Smooth muscle cell (in vitro differentiated cells): ENCODE data around the gene MYL12B. TPM values are rescaled to one million over a fixed set of nuclear protein-coding genes. Genes with fewer than 3 reads are reported as not detected.
A peak's percentile ranks its signal among the peaks of the same experiment; 100 is the strongest.

Source experiments
- DNase-seq: peaks from one replicate; lab custom pipeline; 2025; ENCODE audit not compliant: unreplicated experiment; lab: John Stamatoyannopoulos, UW
- H2AFZ ChIP-seq: fragments of 200-600 bp; sonication (generic); 2 replicates; pipeline ENCODE4 v1.6.0; 2016; ENCODE audit warnings: antibody characterized with exemption, low read depth, mild to moderate bottlenecking
- H3F3A ChIP-seq: fragments of 200-600 bp; sonication (generic); 2 replicates; pipeline ENCODE4 v1.6.0; 2017; ENCODE audit warnings: antibody characterized with exemption, low read depth
- H3K27ac ChIP-seq: fragments of 200-600 bp; sonication (generic); 2 replicates; pipeline ENCODE4 v1.5.1; 2016; ENCODE audit warnings: low read depth, mild to moderate bottlenecking
- H3K27me3 ChIP-seq: fragments of 200-600 bp; sonication (generic); 2 replicates; pipeline ENCODE4 v1.6.1; 2016; ENCODE audit warnings: low read depth, mild to moderate bottlenecking
- H3K36me3 ChIP-seq: fragments of 200-600 bp; sonication (generic); 2 replicates; pipeline ENCODE4 v1.5.1; 2016; ENCODE audit warnings: low read depth
- H3K4me1 ChIP-seq: fragments of 200-600 bp; sonication (generic); 2 replicates; pipeline ENCODE4 v1.5.1; 2016; ENCODE audit warnings: low read depth
- H3K4me2 ChIP-seq: fragments of 200-600 bp; sonication (generic); 2 replicates; pipeline ENCODE4 v1.6.0; 2016; ENCODE audit warnings: mild to moderate bottlenecking
- H3K4me3 ChIP-seq: fragments of 200-600 bp; sonication (generic); 2 replicates; pipeline ENCODE4 v1.5.1; 2016; ENCODE audit warnings: mild to moderate bottlenecking
- H3K79me2 ChIP-seq: fragments of 200-600 bp; sonication (generic); 2 replicates; pipeline ENCODE4 v1.6.0; 2016; ENCODE audit warnings: low read depth, mild to moderate bottlenecking
- H3K9ac ChIP-seq: fragments of 200-600 bp; sonication (generic); 2 replicates; pipeline ENCODE4 v1.6.0; 2016; ENCODE audit warnings: low read depth
- H3K9me3 ChIP-seq: fragments of 200-600 bp; sonication (generic); replicated peaks from 2 replicates; pipeline ENCODE4 v1.5.1; 2016; ENCODE audit warnings: low read depth
- H4K20me1 ChIP-seq: fragments of 200-600 bp; sonication (generic); 2 replicates; pipeline ENCODE4 v1.6.0; 2016; ENCODE audit warnings: low read depth
- CTCF ChIP-seq: fragments of 200-600 bp; sonication (generic); IDR thresholded peaks from 2 replicates; pipeline ENCODE4 v1.5.1; 2017; ENCODE audit warnings: borderline replicate concordance, mild to moderate bottlenecking, antibody characterized with exemption; ENCODE audit not compliant: insufficient read depth, poor library complexity, severe bottlenecking
- WGBS: methylation state at CpG from one replicate; pipeline ENCODE4 v1.1.7; 2016; ENCODE audit warnings: low lambda C conversion rate; 5-methylcytosine and 5-hydroxymethylcytosine counted together
- polyA plus RNA-seq: library from polyadenylated mRNA; unstranded; fragments of >200 nt; fragmentation: Nextera tagmentation; extraction: Ambion mirVana; gene quantifications from 2 replicates; pipeline ENCODE4 v1.2.1, GENCODE V29; 2016
- total RNA-seq: library from RNA; depleted of rRNA; stranded (reverse); fragments of >200 nt; gene quantifications from 2 replicates; pipeline ENCODE4 v1.2.3, GENCODE V29; 2014

Gene MYL12B
- total and polyA plus RNA-seq, 2 experiments from 2014 or later, result 368 to 498 TPM

GRCh38 chr18:3294435-3295080 is 32.6 kb downstream of the MYL12B start:
- Histone ChIP-seq H3K4me3 (no peak overlapping the region), H3F3A (no peaks in the 10 kb centered on the region), H3K27me3 (no peaks in the 10 kb centered on the region), H3K27ac (no peak overlapping the region), H3K4me2 (no peak overlapping the region), H3K4me1 (peaks cover 5% of the 10 kb centered on the region), H3K9me3 (no peaks in the 10 kb centered on the region), H3K9ac (no peak overlapping the region), H3K36me3 (peaks cover 4% of the 10 kb centered on the region), H4K20me1 (no peaks in the 10 kb centered on the region), H3K79me2 (no peaks in the 10 kb centered on the region), H2AFZ (no peak overlapping the region)
- DNase-seq, result no peak
- 86% methylated on average over 3 of the region's 3 CpGs for WGBS
- no peak for TF ChIP-seq CTCF

- peak overlapping the region; percentile 64 for H3K9ac ChIP-seq
- H3K9me3 ChIP-seq, result no peaks in the 10 kb centered on the region
- TF ChIP-seq CTCF, result peak; percentile 62
- H3K4me3 ChIP-seq, result peak overlapping the region; percentile 66
- H2AFZ ChIP-seq, result peak overlapping the region; percentile 65
- H3K79me2 ChIP-seq, result no peaks in the 10 kb centered on the region
- peak overlapping the region; percentile 86 for H3K4me2 ChIP-seq
- peak; percentile 21 for DNase-seq
- 4% methylated on average over 18 of the region's 18 CpGs for WGBS
- H3F3A ChIP-seq, result no peaks in the 10 kb centered on the region
- no peaks in the 10 kb centered on the region for H3K36me3 ChIP-seq
- H3K27me3 ChIP-seq, result no peaks in the 10 kb centered on the region
- H3K27ac ChIP-seq, result peak overlapping the region; percentile 32
- peaks cover 5% of the 10 kb centered on the region for H3K4me1 ChIP-seq
- no peaks in the 10 kb centered on the region for H4K20me1 ChIP-seq
Observed at GRCh38 chr18:3297025-3297984, 35.4 kb downstream of the MYL12B start.

GRCh38 chr18:3304832-3305231 is 42.9 kb downstream of the MYL12B start:
- Histone ChIP-seq H3K27me3 (no peaks in the 10 kb centered on the region), H3K9me3 (no peaks in the 10 kb centered on the region), H3F3A (peaks cover 10% of the 10 kb centered on the region), H3K9ac (peak overlapping the region; percentile 57), H3K27ac (peak overlapping the region; percentile 100), H2AFZ (no peak overlapping the region), H3K4me1 (peaks cover 12% of the 10 kb centered on the region), H3K36me3 (no peaks in the 10 kb centered on the region), H3K4me3 (no peak overlapping the region), H4K20me1 (no peaks in the 10 kb centered on the region), H3K4me2 (peak overlapping the region; percentile 46), H3K79me2 (no peaks in the 10 kb centered on the region)
- TF ChIP-seq CTCF, result no peak
- no peak for DNase-seq
- 89% methylated on average over 1 of the region's 1 CpG for WGBS
